Breast epithelium (tissue), 3 donors: Measurements from ENCODE around the gene C3orf18.

Source experiments
- POLR2A ChIP-seq: fragments of 450-650 bp; IDR thresholded peaks from one replicate; pipeline ENCODE4 v1.6.1; 2016; ENCODE audit warnings: antibody characterized with exemption, mild to moderate bottlenecking, moderate library complexity
- TF ChIP-seq, protein P1 (sequence below), 3 donors: fragments of 450-650 bp; IDR thresholded peaks; one replicate each; pipeline ENCODE4 v1.5.1; 2016 to 2017; ENCODE audit warnings: antibody characterized with exemption in 3 of 3, mild to moderate bottlenecking in 3 of 3, moderate library complexity in 3 of 3

DNA sequence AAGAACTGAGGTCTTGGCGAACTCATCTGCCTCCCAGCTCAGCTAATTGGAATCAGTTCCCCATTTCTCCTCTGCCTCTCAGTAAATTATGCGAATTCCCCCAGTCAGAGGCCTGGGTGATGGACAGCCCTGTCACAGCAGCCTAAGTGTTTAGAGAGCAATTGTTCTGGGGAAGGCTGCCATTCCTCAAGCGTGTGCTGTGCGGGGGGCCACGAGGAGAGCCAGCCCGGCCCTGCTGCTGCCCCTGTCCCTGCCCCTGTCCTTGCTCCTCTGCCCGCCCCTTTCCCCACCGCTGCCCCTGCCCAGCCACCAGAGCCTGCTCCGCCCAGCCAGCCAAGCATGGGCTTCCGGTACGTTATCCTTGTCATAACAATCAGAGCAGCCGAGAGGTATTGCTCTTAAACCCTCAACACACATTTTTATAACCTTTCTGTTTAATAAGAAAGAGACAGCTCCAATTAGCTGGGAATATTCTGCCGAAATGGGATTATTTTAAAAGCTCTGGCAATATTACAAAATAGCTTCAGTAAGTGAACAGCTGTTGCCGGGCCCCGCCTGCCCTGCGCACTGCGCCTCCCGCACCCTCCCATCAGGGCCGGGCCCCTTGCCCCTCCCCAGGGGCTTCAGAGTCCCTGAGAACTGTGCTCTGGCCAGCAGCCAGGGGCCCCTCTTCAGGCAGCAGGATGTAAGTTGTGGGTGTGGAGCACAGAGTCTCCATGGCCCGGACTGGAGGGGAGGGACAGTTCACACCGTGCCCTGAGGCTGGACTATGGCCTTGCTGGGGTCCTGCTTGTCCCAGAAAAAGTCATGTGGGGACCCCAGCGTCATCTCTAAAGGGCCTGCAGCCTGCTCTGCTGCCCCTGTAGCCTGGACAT, 51.7 kb downstream of the C3orf18 start:
- TF ChIP-seq, protein P1, sequence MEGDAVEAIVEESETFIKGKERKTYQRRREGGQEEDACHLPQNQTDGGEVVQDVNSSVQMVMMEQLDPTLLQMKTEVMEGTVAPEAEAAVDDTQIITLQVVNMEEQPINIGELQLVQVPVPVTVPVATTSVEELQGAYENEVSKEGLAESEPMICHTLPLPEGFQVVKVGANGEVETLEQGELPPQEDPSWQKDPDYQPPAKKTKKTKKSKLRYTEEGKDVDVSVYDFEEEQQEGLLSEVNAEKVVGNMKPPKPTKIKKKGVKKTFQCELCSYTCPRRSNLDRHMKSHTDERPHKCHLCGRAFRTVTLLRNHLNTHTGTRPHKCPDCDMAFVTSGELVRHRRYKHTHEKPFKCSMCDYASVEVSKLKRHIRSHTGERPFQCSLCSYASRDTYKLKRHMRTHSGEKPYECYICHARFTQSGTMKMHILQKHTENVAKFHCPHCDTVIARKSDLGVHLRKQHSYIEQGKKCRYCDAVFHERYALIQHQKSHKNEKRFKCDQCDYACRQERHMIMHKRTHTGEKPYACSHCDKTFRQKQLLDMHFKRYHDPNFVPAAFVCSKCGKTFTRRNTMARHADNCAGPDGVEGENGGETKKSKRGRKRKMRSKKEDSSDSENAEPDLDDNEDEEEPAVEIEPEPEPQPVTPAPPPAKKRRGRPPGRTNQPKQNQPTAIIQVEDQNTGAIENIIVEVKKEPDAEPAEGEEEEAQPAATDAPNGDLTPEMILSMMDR (IDR thresholded peaks at IDR 0.05) = no peak
- TF ChIP-seq POLR2A = no peak
